Keratinocyte (primary cell): ENCODE data around the gene SSNA1. TPM values are rescaled to one million over a fixed set of nuclear protein-coding genes. Genes with fewer than 3 reads are reported as not detected.

Experiments
- DNase-seq: peaks from one replicate; pipeline ENCODE4 v3.0.0-alpha.2; 2011; ENCODE audit warnings: low read depth, missing footprints, low spot score
- FAIRE-seq: peaks from 2 replicates; lab custom pipeline; 2011; peaks lifted over from hg19 to GRCh38; lab: Jason Lieb, UNC
- H2AFZ ChIP-seq: 2 replicates; pipeline ENCODE4 v1.6.0; 2012; ENCODE audit warnings: low read length, control low read depth, inconsistent platforms; ENCODE audit not compliant: control insufficient read depth
- H3K27ac ChIP-seq: 2 replicates; pipeline ENCODE4 v1.5.1; 2011; ENCODE audit warnings: low read length; ENCODE audit not compliant: control insufficient read depth, insufficient read depth
- H3K27me3 ChIP-seq: 3 replicates; pipeline ENCODE4 v1.6.0; 2011; ENCODE audit warnings: low read length; ENCODE audit not compliant: control insufficient read depth, insufficient read depth; ENCODE audit errors: extremely low read depth
- H3K36me3 ChIP-seq, 2 experiments: 2 replicates in 1 of 2; 3 replicates in 1 of 2; pipeline ENCODE4 v1.5.1; 2011; ENCODE audit warnings: low read length in 2 of 2, mild to moderate bottlenecking in 1 of 2; ENCODE audit not compliant: control insufficient read depth in 2 of 2, insufficient read depth in 2 of 2; ENCODE audit errors: extremely low read depth in 1 of 2
- H3K4me1 ChIP-seq: 3 replicates; pipeline ENCODE4 v1.5.1; 2011; ENCODE audit warnings: low read length; ENCODE audit not compliant: control insufficient read depth, insufficient read depth; ENCODE audit errors: extremely low read depth
- H3K4me2 ChIP-seq: 3 replicates; pipeline ENCODE4 v1.6.0; 2011; ENCODE audit warnings: low read depth, low read length; ENCODE audit not compliant: control insufficient read depth, insufficient read depth; ENCODE audit errors: extremely low read depth
- H3K4me3 ChIP-seq, 3 experiments: fragments of 200-600 bp in 1 of 3; sonication (generic) in 1 of 3; 2 replicates in 2 of 3; 3 replicates in 1 of 3; pipeline ENCODE4 v1.5.1; 2011 to 2016; ENCODE audit warnings: low read length in 3 of 3, mild to moderate bottlenecking in 3 of 3, control low read depth in 2 of 3, inconsistent platforms in 1 of 3, low read depth in 1 of 3, mixed read lengths in 1 of 3, mixed run types in 1 of 3, moderate library complexity in 1 of 3; ENCODE audit not compliant: control insufficient read depth in 2 of 3, insufficient read depth in 2 of 3; ENCODE audit errors: extremely low read depth in 1 of 3
- H3K79me2 ChIP-seq: 2 replicates; pipeline ENCODE4 v1.6.0; 2012; ENCODE audit warnings: low read length; ENCODE audit not compliant: control insufficient read depth, insufficient read depth
- H3K9ac ChIP-seq: 3 replicates; pipeline ENCODE4 v1.6.0; 2011; ENCODE audit warnings: low read length; ENCODE audit not compliant: control insufficient read depth, insufficient read depth; ENCODE audit errors: extremely low read depth
- H3K9me1 ChIP-seq: 3 replicates; pipeline ENCODE4 v1.6.0; 2011; ENCODE audit warnings: low read length; ENCODE audit not compliant: control insufficient read depth, insufficient read depth; ENCODE audit errors: extremely low read depth
- H3K9me3 ChIP-seq: 2 replicates; pipeline ENCODE4 v1.5.1; 2012; ENCODE audit warnings: low read depth, low read length; ENCODE audit not compliant: control insufficient read depth
- H4K20me1 ChIP-seq: 3 replicates; pipeline ENCODE4 v1.6.0; 2011; ENCODE audit warnings: low read length; ENCODE audit not compliant: control insufficient read depth, insufficient read depth; ENCODE audit errors: extremely low read depth
- CTCF ChIP-seq, 3 experiments: IDR thresholded peaks in 1 of 3; conservative IDR thresholded peaks in 1 of 3; optimal IDR thresholded peaks in 1 of 3; 2 replicates in 2 of 3; 3 replicates in 1 of 3; pipeline versions ENCODE3 to v1.5.1; 2011; ENCODE audit warnings: low read length in 3 of 3, mild to moderate bottlenecking in 3 of 3, moderate library complexity in 2 of 3, control low read depth in 1 of 3, inconsistent platforms in 1 of 3; ENCODE audit not compliant: insufficient read depth in 2 of 3; ENCODE audit errors: extremely low read depth in 1 of 3
- EZH2 ChIP-seq: IDR thresholded peaks from one replicate; pipeline ENCODE4 v1.6.1; 2012; ENCODE audit warnings: inconsistent platforms, mild to moderate bottlenecking, low read length, moderate library complexity
- dilution Hi-C: fragments of 300-500 bp; cut with MboI; formaldehyde crosslinking; loops from one replicate; pipeline ENCODE4 v1.7.0; 2020; ENCODE audit warnings: low sequenced_read_pairs; ENCODE audit not compliant: extremely low pct_ligation_motif_present
- polyA plus RNA-seq, 5 experiments: library from polyadenylated mRNA; depleted of rRNA in 3 of 5; stranded (reverse) in 3 of 5; stranded (forward) in 1 of 5; unstranded in 1 of 5; fragments of >200 nt; gene quantifications; 1 replicate in 1 of 5; 2 replicates in 3 of 5; 3 replicates in 1 of 5; pipeline versions ENCODE4 v1.2.1 to v1.2.3, GENCODE V29; 2011 to 2012; ENCODE audit warnings: missing spikeins in 2 of 5, low read depth in 1 of 5, low replicate concordance in 1 of 5

SSNA1 gene
- polyA plus RNA-seq, 1 donor (not counting 4 experiments of a cell fraction or from before 2014, with no cell fraction given) = 45.3 TPM

- Histone ChIP-seq H3K36me3 (peaks cover 24 to 25% of the 10 kb centered on the region in 2 experiments), H4K20me1 (no peaks in the 10 kb centered on the region)
- no peak for FAIRE-seq
These were observed 2.6 kb upstream of the SSNA1 start for GRCh38 chr9:137185921-137186320.

GRCh38 chr9:137186385-137186784 is 2.1 kb upstream of the SSNA1 start:
- DNase-seq = no peak
- dilution Hi-C loops = no loop called here
- Histone ChIP-seq H3K4me3 (no peak overlapping the region), H3K27me3 (no peaks in the 10 kb centered on the region), H3K36me3 (peaks cover 24 to 25% of the 10 kb centered on the region in 2 experiments), H3K9me1 (no peaks in the 10 kb centered on the region), H3K9me3 (no peaks in the 10 kb centered on the region), H3K4me2 (no peak overlapping the region), H3K9ac (no peak overlapping the region), H3K4me1 (peaks cover 23% of the 10 kb centered on the region), H2AFZ (no peak overlapping the region), H3K79me2 (peaks cover 47% of the 10 kb centered on the region), H4K20me1 (no peaks in the 10 kb centered on the region), H3K27ac (no peak overlapping the region)
- no peak for FAIRE-seq
- TF ChIP-seq CTCF (optimal IDR thresholded peaks at IDR 0.05 in 1 of 3, IDR thresholded peaks at IDR 0.05 in 1 of 3, conservative IDR thresholded peaks at IDR 0.05 in 1 of 3; ENCODE audit: extremely low read depth in 1 of 3, insufficient read depth in 2 of 3, low read length in 3 of 3) (no peak), EZH2 (no peak)

More at GRCh38 chr9:137185921-137186320, 2.6 kb upstream of the SSNA1 start:
- H3K79me2 ChIP-seq = peaks cover 45% of the 10 kb centered on the region
- H3K4me3 ChIP-seq = no peak overlapping the region
- H3K27ac ChIP-seq = no peak overlapping the region
- H3K4me1 ChIP-seq = peaks cover 23% of the 10 kb centered on the region
- no peak overlapping the region for H3K9ac ChIP-seq
- H3K4me2 ChIP-seq = no peak overlapping the region
- no peaks in the 10 kb centered on the region for H3K27me3 ChIP-seq
- DNase-seq = no peak
- no peaks in the 10 kb centered on the region for H3K9me1 ChIP-seq
- no peaks in the 10 kb centered on the region for H3K9me3 ChIP-seq
- no peak overlapping the region for H2AFZ ChIP-seq
- TF ChIP-seq EZH2 (no peak), CTCF (optimal IDR thresholded peaks at IDR 0.05 in 1 of 3, IDR thresholded peaks at IDR 0.05 in 1 of 3, conservative IDR thresholded peaks at IDR 0.05 in 1 of 3; ENCODE audit: extremely low read depth in 1 of 3, insufficient read depth in 2 of 3, low read length in 3 of 3) (no peak)
- dilution Hi-C loops = no loop called here
